ENCODE measurements around the gene MACROD2. TPM values are rescaled to one million over a fixed set of nuclear protein-coding genes. Genes with fewer than 3 reads are reported as not detected.

The MACROD2 gene
- total RNA-seq, 1 experiment from 2014 or later = 1.6 TPM

DNA sequence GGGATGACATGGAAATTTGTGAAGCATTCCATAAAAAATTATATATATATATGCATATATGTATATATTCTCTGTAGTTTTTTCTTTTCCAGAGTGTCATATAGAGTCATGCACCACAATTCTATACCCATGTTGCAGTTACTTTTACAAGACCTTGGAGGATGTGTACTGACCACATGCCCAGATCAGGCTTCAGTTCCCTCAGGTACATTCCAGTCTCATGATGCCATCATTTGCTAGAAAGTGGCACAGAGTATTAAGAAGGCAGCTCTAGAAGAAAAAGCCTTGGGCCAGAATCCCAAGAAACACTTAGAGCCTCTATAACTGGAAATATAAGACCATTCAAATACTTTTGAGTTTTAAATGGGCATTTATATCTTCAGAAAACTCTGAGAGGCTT lies 1027.6 kb downstream of the MACROD2 start:
- Mint-ChIP-seq H3K27ac (no peak overlapping the region), H3K4me3 (no peak overlapping the region), H3K9me3 (peaks cover 0 to 7% of the 10 kb centered on the region in 2 experiments; a peak in 4 of 5 replicates), H3K27me3 (ENCODE audit: low read depth) (no peaks in the 10 kb centered on the region), H3K4me1 (no peaks in the 10 kb centered on the region), H3K36me3 (ENCODE audit: insufficient read depth in 1 of 3, low read depth in 3 of 3) (no peaks in the 10 kb centered on the region; a peak in 1 of 7 replicates)
- Histone ChIP-seq H3K4me1 (ENCODE audit: insufficient read depth, low read length) (no peaks in the 10 kb centered on the region), H3K9ac (ENCODE audit: extremely low read depth, insufficient read length, low read length) (no peak overlapping the region), H3T11ph (ENCODE audit: low read length) (no peak overlapping the region), H3K14ac (ENCODE audit: insufficient read depth, low read length) (no peak overlapping the region), H3K79me1 (ENCODE audit: insufficient read depth, low read depth, low read length, poor library complexity, severe bottlenecking) (no peaks in the 10 kb centered on the region), H3K9me3 (ENCODE audit: control insufficient read depth, low read depth, low read length) (no peaks in the 10 kb centered on the region), H4K91ac (ENCODE audit: insufficient read length, low read depth, low read length) (no peak overlapping the region), H2BK12ac (ENCODE audit: insufficient read length, low read depth, low read length) (no peak overlapping the region), H3K27ac (ENCODE audit: insufficient read length, low read depth, low read length) (no peak overlapping the region), H2BK20ac (ENCODE audit: low read depth, low read length, poor library complexity, severe bottlenecking) (no peak overlapping the region), H4K8ac (replicated peaks; ENCODE audit: insufficient read length, low read depth, low read length) (no peak overlapping the region), H3K56ac (ENCODE audit: insufficient read length, low read depth, low read length) (no peak overlapping the region), H3K23ac (ENCODE audit: insufficient read length, low read depth, low read length) (no peak overlapping the region), H2AFZ (ENCODE audit: low read length) (no peak overlapping the region), H3K18ac (ENCODE audit: insufficient read length, low read depth, low read length) (no peak overlapping the region), H3K4ac (ENCODE audit: low read depth, low read length) (no peak overlapping the region), H2BK15ac (ENCODE audit: low read depth, low read length) (no peak overlapping the region), H2BK5ac (ENCODE audit: insufficient read length, low read length) (no peak overlapping the region), H2AK5ac (ENCODE audit: insufficient read length, low read length) (no peak overlapping the region), H3K23me2 (ENCODE audit: insufficient read length, low read depth, low read length, poor library complexity, severe bottlenecking) (no peaks in the 10 kb centered on the region), H4K5ac (ENCODE audit: insufficient read length, low read depth, low read length) (no peak overlapping the region), H3K79me2 (ENCODE audit: insufficient read depth, low read length) (no peaks in the 10 kb centered on the region), H3K27me3 (ENCODE audit: insufficient read depth, low read length) (no peaks in the 10 kb centered on the region), H4K20me1 (ENCODE audit: control insufficient read depth, insufficient read depth, insufficient read length) (no peaks in the 10 kb centered on the region), H2BK120ac (ENCODE audit: low read depth, low read length, poor library complexity, severe bottlenecking) (no peak overlapping the region), H3K4me2 (ENCODE audit: insufficient read depth, insufficient read length, low read length) (no peak overlapping the region)
- TF ChIP-seq, protein P1, sequence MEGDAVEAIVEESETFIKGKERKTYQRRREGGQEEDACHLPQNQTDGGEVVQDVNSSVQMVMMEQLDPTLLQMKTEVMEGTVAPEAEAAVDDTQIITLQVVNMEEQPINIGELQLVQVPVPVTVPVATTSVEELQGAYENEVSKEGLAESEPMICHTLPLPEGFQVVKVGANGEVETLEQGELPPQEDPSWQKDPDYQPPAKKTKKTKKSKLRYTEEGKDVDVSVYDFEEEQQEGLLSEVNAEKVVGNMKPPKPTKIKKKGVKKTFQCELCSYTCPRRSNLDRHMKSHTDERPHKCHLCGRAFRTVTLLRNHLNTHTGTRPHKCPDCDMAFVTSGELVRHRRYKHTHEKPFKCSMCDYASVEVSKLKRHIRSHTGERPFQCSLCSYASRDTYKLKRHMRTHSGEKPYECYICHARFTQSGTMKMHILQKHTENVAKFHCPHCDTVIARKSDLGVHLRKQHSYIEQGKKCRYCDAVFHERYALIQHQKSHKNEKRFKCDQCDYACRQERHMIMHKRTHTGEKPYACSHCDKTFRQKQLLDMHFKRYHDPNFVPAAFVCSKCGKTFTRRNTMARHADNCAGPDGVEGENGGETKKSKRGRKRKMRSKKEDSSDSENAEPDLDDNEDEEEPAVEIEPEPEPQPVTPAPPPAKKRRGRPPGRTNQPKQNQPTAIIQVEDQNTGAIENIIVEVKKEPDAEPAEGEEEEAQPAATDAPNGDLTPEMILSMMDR (conservative IDR thresholded peaks at IDR 0.05) = no peak
- DNase-seq = no peak

Measured in H9 (cell line).